C4-2B (cell line): ENCODE measurements around the gene TM4SF20.

ENCODE experiments used
- H3K27ac ChIP-seq: fragments of 450-650 bp; 2 replicates; pipeline ENCODE4 v1.5.1; 2017
- ZFX ChIP-seq: fragments of 450-650 bp; IDR thresholded peaks from 2 replicates; pipeline ENCODE4 v1.6.1; 2017
- TF ChIP-seq, protein P1 (sequence below): fragments of 450-650 bp; conservative IDR thresholded peaks from 2 replicates; pipeline ENCODE4 v1.5.1; 2017; ENCODE audit warnings: mild to moderate bottlenecking

TM4SF20 gene

DNA sequence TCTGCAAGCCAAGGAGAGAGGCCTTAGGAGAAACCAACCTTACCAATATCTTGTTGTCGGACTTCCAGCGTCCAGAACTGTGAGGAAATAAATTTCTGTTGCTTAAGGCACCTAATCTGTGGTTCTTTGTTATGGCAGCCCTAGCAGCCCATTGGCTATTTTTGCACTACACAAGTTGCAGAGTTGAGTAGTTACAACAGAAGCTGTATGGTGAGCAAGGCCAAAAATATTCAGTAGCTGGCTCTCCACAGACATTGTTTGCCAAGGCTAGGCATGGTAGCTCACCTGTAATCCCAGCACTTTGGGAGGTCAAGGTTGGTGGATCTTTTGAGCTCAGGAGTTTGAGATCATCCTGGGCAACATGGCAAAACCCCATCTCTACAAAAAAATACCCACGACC, 35.7 kb upstream of the TM4SF20 start:
- H3K27ac ChIP-seq, result no peak overlapping the region
- TF ChIP-seq, protein P1, sequence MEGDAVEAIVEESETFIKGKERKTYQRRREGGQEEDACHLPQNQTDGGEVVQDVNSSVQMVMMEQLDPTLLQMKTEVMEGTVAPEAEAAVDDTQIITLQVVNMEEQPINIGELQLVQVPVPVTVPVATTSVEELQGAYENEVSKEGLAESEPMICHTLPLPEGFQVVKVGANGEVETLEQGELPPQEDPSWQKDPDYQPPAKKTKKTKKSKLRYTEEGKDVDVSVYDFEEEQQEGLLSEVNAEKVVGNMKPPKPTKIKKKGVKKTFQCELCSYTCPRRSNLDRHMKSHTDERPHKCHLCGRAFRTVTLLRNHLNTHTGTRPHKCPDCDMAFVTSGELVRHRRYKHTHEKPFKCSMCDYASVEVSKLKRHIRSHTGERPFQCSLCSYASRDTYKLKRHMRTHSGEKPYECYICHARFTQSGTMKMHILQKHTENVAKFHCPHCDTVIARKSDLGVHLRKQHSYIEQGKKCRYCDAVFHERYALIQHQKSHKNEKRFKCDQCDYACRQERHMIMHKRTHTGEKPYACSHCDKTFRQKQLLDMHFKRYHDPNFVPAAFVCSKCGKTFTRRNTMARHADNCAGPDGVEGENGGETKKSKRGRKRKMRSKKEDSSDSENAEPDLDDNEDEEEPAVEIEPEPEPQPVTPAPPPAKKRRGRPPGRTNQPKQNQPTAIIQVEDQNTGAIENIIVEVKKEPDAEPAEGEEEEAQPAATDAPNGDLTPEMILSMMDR, result no peak
- no peak for TF ChIP-seq ZFX

DNA sequence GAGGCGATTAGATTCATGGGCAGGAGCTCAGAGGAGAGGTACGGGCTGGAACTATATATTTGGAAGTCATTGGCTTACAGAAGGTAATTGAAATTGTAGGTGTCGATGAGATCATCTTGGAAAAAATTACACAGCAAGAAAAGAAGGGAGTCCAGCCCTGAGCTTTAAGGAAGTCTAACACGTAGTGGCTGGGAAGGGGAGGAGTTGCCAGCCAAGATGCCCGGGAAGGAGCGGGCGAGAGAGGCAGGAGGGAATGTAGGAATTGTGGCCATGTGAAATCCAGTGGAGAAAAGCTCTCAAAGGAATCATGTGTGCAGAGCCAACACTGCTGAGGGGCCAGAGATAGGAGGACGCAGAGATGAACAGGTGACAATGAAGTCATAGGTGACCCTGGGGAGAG, 34.3 kb upstream of the TM4SF20 start:
- TF ChIP-seq, protein P1, result no peak
- TF ChIP-seq ZFX, result no peak

DNA sequence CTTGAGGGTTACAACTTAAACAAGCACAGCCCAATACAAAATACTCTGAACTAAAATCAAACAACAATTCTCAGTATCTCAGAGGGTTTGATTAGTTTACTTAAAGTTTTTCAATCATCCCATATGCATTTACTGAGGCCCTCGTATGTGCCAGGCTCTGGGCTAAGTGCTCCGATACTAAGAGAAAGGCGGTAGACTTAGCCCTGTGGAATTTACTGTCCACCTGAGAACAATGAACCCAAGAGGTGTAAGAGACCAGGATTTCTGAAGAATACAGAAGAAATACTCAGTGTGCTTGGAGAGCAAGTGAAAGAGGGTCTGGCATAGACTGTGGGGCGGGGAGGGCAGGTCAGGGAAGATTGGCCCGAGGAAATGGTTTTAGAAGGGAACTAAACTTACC, 33.8 kb upstream of the TM4SF20 start:
- H3K27ac ChIP-seq, result no peak overlapping the region
- no peak for TF ChIP-seq ZFX
- TF ChIP-seq, protein P1, result no peak

More for the DNA sequence above, 34.3 kb upstream of the TM4SF20 start:
- H3K27ac ChIP-seq, result no peak overlapping the region

DNA sequence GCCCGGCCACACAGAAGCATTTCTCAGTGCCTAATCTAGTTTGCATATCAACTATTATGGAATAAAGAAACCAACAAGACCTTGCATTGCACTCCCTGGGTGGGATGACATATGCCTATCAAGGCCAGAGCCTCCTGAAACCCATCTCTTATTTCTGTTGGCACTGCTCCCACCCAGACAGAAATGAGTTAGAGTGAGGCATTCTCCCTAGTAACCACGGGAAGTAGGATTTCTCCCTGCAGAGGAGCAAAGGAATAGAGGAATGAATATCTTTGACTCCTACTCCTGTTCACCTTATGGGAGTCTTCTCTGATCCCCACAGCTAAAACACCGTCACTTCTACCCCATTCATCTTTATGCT, 32.9 kb upstream of the TM4SF20 start:
- no peak overlapping the region for H3K27ac ChIP-seq
- no peak for TF ChIP-seq ZFX
- TF ChIP-seq, protein P1, result no peak

DNA sequence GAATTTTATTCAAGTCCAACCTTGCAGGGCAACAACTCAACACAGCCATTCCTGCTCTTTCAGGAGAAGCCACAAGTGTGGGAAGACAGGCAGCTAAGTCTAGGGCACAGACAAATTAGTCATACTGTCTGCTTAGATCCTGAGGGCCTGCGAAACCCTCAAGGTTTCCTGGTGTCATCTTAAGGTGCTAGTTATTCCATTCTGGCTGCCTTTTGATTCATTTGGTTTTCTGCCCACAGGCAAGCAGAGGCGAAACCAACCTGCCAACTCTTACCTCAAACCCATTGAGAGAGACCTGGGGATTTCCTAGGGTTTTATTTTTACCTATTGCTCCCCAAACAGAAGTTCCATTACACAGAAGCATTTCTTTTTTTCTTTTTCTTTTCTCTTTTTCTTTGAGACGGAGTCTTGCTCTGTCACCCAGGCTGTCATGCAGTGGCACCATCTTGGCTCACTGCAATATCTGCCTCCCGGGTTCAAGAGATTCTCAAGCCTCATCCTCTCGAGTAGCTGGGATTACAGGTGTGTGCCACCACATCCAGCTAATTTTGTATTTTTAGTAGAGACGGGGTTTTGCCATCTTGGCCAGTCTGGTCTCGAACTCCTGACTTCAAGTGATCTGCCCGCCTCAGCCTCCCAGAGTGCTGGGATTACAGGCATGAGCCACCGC, 32.3 kb upstream of the TM4SF20 start:
- TF ChIP-seq ZFX, result no peak
- TF ChIP-seq, protein P1, result no peak
- no peak overlapping the region for H3K27ac ChIP-seq

DNA sequence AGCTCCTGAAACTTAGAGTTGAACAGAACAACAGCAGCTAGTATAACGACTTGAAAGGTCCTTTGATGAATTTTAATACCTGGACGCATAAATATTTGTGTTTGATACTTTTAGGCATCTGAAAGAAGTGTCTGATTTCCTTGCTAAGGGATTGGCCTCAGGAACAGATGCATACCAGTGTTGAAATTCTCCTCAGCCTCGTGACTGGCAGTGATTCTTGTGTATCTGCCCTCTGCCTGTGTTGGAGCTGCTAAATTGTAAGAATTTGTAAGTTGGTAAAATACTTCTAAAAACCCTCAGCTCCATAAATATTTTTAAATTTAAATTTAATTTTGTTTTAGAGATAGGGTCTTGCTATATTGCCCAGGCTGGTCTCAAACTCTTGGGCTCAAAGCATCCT, 31.1 kb upstream of the TM4SF20 start:
- H3K27ac ChIP-seq, result no peak overlapping the region
- TF ChIP-seq, protein P1, result no peak
- no peak for TF ChIP-seq ZFX

DNA sequence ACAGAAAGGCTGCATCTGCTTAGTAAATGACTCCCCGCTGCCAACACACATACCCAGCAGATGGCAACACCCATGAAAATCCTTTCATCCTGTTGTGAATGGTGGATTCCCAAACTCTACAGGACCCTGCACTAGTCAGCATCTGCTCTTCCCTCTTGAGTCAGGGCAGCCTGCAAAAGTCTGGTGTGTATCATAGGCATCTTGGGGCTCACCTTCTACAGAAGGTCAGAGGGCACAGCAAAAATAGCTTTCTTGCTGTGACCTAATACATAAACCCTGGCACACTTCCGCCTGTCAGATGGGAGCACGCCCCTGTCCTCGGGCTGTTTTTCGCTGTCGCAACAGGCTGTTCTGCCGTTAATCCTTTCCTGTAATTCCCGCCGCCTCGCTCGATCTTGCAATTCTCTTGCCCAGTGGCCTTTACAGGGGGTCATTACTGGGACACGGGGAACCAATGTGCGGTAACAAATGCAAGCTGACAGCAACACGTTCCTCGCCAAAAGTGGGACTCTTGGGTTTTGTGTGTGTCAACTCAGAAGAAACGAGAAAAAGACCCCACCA, 28.6 kb upstream of the TM4SF20 start:
- no peak overlapping the region for H3K27ac ChIP-seq
- TF ChIP-seq, protein P1, result no peak
- no peak for TF ChIP-seq ZFX
